Right lobe of liver (tissue), 4 donors: ENCODE measurements around the gene PGM5.

Experiments used
- POLR2A ChIP-seq: fragments of 450-650 bp; IDR thresholded peaks from one replicate; pipeline ENCODE4 v1.6.1; 2017; ENCODE audit warnings: antibody characterized with exemption, mild to moderate bottlenecking
- TF ChIP-seq, protein P1 (sequence below), 4 donors: fragments of 200-600 bp in 3 of 4; fragments of 450-650 bp in 1 of 4; IDR thresholded peaks; one replicate each; pipeline versions ENCODE4 v1.5.1 to v1.8.0; 2016 to 2022; ENCODE audit warnings: antibody characterized with exemption in 4 of 4, mild to moderate bottlenecking in 2 of 4
- donor health status: DM: no; HTN: no; CAD: no.
- donor health status: DM: no; HTN: no; CAD: no.
- donor health status: DM: no; HTN: yes; CAD: no.

DNA sequence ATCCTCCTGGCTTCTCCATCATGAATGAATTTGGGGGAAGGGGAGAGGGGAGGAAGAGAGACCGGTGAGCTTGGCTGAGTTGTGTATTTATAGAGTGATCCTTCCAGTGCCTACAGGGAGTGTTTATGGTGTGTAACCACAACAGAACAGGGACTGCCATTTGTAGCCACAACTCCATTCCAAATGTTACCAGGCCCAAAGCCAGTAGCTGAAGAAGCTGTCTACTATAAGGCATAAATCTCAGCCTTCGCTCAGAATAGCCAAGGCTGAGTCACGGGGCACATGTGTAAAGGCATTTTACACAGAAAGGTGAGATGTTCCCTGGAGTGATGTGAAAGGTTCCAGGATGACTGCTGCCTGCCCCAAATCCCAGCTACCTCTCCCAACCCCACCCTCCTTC lies 181.8 kb downstream of the PGM5 start:
- TF ChIP-seq, protein P1, sequence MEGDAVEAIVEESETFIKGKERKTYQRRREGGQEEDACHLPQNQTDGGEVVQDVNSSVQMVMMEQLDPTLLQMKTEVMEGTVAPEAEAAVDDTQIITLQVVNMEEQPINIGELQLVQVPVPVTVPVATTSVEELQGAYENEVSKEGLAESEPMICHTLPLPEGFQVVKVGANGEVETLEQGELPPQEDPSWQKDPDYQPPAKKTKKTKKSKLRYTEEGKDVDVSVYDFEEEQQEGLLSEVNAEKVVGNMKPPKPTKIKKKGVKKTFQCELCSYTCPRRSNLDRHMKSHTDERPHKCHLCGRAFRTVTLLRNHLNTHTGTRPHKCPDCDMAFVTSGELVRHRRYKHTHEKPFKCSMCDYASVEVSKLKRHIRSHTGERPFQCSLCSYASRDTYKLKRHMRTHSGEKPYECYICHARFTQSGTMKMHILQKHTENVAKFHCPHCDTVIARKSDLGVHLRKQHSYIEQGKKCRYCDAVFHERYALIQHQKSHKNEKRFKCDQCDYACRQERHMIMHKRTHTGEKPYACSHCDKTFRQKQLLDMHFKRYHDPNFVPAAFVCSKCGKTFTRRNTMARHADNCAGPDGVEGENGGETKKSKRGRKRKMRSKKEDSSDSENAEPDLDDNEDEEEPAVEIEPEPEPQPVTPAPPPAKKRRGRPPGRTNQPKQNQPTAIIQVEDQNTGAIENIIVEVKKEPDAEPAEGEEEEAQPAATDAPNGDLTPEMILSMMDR (IDR thresholded peaks at IDR 0.05): no peak
- no peak for TF ChIP-seq POLR2A
